Posterior vena cava (tissue), 2 donors: ENCODE results near the gene KCNK15. TPM values are rescaled to one million over a fixed set of nuclear protein-coding genes. Genes with fewer than 3 reads are reported as not detected.

Experiments used
- DNase-seq: peaks from one replicate; pipeline ENCODE4 v3.0.0-alpha.2; 2020; ENCODE audit warnings: low spot score
- intact Hi-C, 2 donors: fragments of 100-400 bp; cut with DNase I; formaldehyde crosslinking; loops; one replicate each; pipeline versions ENCODE4 v1.14.1 to v1.14.2; 2022 to 2023
- total RNA-seq, 2 donors: library from RNA; stranded (reverse); fragmentation: NEBNext Ultra II Directional; extraction: Animal tissue kit (Norgen Biotek cat#: 25700); gene quantifications; one replicate each; pipeline ENCODE4 v1.2.1, GENCODE V29; 2021
- donor health status: DM: yes; HTN: yes; CAD: no.
- donor health status: DM: yes; HTN: yes; CAD: no.

Gene KCNK15
- total RNA-seq, 2 donors from 2014 or later, result 4.1 to 4.5 TPM

- intact Hi-C loops, result no loop called here
- peak; percentile 73 for DNase-seq
These were observed 31.5 kb upstream of the KCNK15 start for GRCh38 chr20:44714102-44714700.

- intact Hi-C loops, result no loop called here
- DNase-seq, result peak; percentile 96
These were observed 30.8 kb upstream of the KCNK15 start, which contains the start of gene CCN5 for GRCh38 chr20:44714701-44715498. TSS of gene CCN5 (plus strand) at chr20:44715369. CDS start at chr20:44715391, 22 bp downstream.

- intact Hi-C loops, result no loop called here
- no peak for DNase-seq
These were observed 30.0 kb upstream of the KCNK15 start for GRCh38 chr20:44715499-44716308.

GRCh38 chr20:44716309-44717106 is 29.2 kb upstream of the KCNK15 start:
- intact Hi-C loops, result no loop called here
- peak; percentile 67 for DNase-seq

GRCh38 chr20:44717986-44718385 is 27.7 kb upstream of the KCNK15 start:
- intact Hi-C loops, result no loop called here
- DNase-seq, result no peak

- no peak for DNase-seq
- intact Hi-C loops, result loop anchor here in 1 of 2 donors (5.0 kb wide), 1 partner anchor 1147 kb away; no protein-coding TSS in a partner anchor
These were observed 25.8 kb upstream of the KCNK15 start for GRCh38 chr20:44719841-44720240.

DNA sequence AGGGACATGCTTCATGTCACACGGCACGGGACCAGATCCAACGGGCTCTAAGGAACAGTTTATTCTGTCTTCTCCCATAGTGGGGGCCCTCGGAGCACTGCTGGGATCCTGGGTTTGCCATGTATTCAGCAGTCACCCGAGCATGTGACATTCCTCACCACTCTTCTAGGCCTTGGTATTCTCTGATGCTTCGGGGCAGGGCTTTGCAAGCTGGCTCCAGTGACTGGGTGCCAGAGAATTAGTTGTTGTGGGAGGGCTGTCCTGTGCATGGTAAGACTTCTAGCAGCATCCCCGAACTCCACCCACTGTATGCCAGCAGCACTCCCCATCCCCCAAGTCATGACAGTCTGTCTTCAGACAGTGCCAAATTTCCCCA is 25.1 kb upstream of the KCNK15 start:
- intact Hi-C loops, result loop anchor here in 1 of 2 donors (5.0 kb wide), 1 partner anchor 1147 kb away; no protein-coding TSS in a partner anchor
- no peak for DNase-seq

GRCh38 chr20:44720997-44721784 is 24.5 kb upstream of the KCNK15 start:
- DNase-seq, result peak; percentile 85
- intact Hi-C loops, result loop anchor here in 1 of 2 donors (5.0 kb wide), 1 partner anchor 1146 kb away; no protein-coding TSS in a partner anchor

- intact Hi-C loops, result loop anchor here in 1 of 2 donors (5.0 kb wide), 1 partner anchor 1146 kb away; no protein-coding TSS in a partner anchor
- no peak for DNase-seq
These were observed 23.9 kb upstream of the KCNK15 start for GRCh38 chr20:44721785-44722054.

DNA sequence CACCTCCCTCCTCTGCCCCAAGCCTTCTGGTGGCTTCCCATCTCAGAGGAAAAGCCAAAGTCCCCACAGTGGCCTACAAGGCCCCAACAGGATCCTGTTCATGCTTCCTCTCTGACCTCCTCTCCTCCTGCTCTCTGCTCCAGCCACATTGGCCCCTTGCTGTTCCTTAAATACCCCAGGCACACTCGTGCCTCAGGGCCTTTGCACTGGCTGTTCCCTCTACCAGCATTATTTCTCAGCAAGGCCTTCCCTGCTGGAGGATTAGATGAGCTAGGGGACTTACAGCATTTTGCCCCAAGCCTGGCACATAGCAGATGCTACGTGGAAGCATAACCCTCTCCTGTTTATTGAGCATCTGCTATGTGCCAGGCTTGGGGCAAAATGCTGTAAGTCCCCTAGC is 22.7 kb upstream of the KCNK15 start:
- intact Hi-C loops, result loop anchor here in 1 of 2 donors (5.0 kb wide), 1 partner anchor 1144 kb away; no protein-coding TSS in a partner anchor
- DNase-seq, result no peak

GRCh38 chr20:44723391-44723790 is 22.3 kb upstream of the KCNK15 start:
- no peak for DNase-seq
- intact Hi-C loops, result loop anchor here in 1 of 2 donors (5.0 kb wide), 1 partner anchor 1144 kb away; no protein-coding TSS in a partner anchor

DNA sequence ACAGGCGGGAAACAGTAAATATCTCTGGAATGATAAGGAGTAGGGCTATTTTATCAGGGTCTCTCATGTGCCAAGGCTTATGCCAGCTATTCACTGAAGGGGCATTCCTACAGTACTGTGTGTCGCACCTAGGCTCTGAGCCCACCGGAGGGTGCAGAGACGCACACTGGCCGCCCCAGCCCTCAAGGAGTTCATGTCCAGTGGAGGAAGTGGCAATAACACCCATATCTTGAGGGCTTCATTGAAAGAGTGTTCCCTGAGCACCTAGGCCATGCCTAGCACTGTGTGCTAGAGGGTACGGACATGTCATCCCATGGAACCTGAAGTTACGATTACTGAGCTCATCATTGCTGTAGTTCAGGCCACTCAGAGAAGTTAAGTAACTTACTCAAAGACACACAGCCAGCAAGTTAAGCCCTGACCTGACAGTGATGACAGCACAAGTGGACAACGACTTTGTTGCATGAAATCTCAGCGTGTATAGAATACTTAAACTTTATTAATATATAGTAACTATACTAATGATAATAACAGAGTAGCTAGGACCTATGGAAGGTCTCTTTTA is 21.8 kb upstream of the KCNK15 start:
- intact Hi-C loops, result loop anchor here in 1 of 2 donors (5.0 kb wide), 1 partner anchor 1143 kb away; no protein-coding TSS in a partner anchor
- no peak for DNase-seq

GRCh38 chr20:44724423-44725091 is 21.1 kb upstream of the KCNK15 start:
- intact Hi-C loops, result loop anchor here in 1 of 2 donors (5.0 kb wide), 1 partner anchor 1143 kb away; no protein-coding TSS in a partner anchor
- peak; percentile 78 for DNase-seq

DNA sequence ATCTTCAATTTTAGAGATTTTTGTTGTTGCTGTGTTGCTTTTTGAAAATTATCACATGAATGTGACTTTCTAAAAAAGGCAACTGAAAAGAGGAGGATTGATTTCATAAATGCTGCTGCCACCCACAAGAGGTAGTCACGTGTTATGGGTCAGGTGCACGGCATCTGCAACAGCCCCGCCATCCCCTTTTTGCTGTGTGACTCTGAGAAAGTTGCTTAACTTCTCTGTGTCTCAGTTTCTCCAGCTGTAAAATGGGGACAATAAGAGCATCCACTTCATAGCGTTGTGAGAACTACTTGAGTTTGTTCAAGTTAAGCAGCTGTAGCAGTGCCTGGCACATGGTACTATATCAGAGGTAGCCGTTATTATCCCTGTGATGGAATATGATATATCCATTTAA is 19.8 kb upstream of the KCNK15 start:
- intact Hi-C loops, result no loop called here
- no peak for DNase-seq

DNA sequence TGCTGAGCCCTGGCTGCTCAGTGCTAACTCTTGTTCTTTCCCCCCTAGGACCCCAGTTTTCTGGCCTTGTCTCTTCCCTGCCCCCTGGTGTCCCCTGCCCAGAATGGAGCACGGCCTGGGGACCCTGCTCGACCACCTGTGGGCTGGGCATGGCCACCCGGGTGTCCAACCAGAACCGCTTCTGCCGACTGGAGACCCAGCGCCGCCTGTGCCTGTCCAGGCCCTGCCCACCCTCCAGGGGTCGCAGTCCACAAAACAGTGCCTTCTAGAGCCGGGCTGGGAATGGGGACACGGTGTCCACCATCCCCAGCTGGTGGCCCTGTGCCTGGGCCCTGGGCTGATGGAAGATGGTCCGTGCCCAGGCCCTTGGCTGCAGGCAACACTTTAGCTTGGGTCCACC is 18.6 kb upstream of the KCNK15 start:
- intact Hi-C loops, result no loop called here
- peak; percentile 73 for DNase-seq

GRCh38 chr20:44727651-44728050 is 18.0 kb upstream of the KCNK15 start:
- intact Hi-C loops, result no loop called here
- no peak for DNase-seq

- intact Hi-C loops, result no loop called here
- DNase-seq, result peak; percentile 86
These were observed 16.7 kb upstream of the KCNK15 start for GRCh38 chr20:44728801-44729443.
